ENCODE data around the gene SCAP.

The SCAP gene

DNA sequence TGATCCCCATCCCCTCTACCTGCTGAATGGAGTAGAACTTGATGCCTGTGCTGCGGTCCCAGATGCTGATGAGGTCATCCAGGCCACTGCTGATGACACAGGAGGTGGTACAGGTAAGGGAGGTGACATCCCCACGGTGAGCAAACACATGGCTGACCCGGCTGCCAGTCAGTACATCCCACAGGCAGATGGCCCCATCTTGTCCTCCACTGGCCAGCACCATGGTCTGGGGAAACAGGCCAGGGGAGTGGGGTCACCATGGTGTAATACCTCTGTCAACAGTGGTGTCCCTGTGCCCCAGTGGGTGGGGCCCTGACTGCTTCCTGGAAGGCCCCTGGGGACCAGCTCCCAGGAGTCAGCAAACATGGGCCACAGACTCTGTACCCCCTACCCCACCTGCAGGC, 61.6 kb downstream of the SCAP start:
- DNase-seq (ENCODE audit: low spot score): peak; percentile 13

DNA sequence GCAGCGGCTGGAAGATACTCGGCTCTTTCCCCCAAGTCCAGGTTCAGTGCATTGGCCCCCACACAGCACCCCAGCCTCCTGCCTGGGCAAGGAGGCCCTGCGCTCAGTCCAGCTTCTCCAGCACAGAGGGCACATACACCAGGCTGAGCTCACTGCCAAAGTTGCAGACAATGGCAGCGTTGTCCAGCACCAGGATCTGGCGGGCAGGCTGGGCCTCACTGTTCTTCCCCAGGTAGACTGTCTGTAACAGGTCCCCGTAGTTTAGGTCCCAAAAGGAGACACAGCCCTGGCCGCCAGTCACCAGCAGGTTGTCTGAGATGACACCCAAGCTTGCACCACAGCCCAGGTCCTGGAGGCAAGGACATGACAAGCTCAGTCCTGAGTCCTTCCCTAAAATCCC, 62.0 kb downstream of the SCAP start:
- peak; percentile 9 for DNase-seq (ENCODE audit: low spot score)

DNA sequence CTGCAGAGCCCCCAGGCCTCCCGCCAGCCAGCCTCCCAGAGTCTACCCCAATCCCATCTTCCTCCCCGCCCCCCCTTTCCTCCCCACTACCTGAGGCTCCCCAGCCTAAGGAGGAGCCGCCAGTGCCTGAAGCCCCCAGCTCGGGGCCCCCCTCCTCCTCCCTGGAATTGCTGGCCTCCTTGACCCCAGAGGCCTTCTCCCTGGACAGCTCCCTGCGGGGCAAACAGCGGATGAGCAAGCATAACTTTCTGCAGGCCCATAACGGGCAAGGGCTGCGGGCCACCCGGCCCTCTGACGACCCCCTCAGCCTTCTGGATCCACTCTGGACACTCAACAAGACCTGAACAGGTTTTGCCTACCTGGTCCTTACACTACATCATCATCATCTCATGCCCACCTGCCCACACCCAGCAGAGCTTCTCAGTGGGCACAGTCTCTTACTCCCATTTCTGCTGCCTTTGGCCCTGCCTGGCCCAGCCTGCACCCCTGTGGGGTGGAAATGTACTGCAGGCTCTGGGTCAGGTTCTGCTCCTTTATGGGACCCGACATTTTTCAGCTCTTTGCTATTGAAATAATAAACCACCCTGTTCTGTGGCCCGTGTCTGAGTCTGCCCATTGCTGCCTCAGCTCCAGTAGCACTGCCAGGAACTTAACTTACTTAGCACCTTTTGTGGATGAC, 62.8 kb downstream of the SCAP start:
- peak; percentile 25 for DNase-seq (ENCODE audit: low spot score)

DNA sequence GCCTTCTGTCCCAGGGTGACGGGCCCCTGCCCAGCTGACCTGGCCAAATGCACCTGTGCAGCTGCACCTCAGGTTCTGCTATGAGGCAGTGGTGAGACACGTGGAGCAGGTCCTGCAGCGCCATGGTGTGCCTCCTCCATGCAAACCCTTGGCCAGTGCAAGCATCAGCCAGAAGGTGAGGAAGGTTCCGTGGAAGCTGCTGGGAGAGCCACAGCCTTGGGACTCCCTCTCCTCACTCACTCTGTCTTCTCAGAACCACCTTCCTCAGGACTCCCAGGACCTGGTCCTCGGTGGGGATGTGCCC, 63.3 kb downstream of the SCAP start:
- no peak for DNase-seq (ENCODE audit: low spot score)

DNA sequence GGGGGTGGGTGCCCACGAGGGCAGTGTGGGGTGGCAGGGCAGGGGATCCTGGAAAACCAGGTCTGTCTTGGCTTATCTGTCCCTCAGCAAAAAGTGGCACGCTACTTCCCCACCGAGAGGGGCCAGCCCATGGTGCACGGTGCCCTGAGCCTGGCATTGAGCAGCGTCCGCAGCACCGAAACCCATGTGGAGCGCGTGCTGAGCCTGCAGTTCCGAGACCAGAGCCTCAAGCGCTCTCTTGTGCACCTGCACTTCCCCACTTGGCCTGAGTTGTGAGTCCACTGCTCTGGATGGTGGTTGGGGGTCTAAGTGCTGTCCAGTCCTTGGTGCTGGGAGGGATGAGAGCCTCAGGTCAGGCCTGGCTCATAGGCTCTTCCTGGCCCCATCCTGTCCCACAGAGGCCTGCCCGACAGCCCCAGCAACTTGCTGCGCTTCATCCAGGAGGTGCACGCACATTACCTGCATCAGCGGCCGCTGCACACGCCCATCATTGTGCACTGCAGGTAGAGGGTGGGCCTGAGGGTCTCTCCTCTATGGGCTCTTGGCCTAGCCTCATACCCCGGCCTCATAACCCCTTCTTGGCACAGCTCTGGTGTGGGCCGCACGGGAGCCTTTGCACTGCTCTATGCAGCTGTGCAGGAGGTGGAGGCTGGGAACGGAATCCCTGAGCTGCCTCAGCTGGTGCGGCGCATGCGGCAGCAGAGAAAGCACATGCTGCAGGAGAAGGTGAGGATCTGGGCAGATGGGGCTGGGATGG, 63.9 kb downstream of the SCAP start:
- DNase-seq (ENCODE audit: low spot score): peak; percentile 7

DNA sequence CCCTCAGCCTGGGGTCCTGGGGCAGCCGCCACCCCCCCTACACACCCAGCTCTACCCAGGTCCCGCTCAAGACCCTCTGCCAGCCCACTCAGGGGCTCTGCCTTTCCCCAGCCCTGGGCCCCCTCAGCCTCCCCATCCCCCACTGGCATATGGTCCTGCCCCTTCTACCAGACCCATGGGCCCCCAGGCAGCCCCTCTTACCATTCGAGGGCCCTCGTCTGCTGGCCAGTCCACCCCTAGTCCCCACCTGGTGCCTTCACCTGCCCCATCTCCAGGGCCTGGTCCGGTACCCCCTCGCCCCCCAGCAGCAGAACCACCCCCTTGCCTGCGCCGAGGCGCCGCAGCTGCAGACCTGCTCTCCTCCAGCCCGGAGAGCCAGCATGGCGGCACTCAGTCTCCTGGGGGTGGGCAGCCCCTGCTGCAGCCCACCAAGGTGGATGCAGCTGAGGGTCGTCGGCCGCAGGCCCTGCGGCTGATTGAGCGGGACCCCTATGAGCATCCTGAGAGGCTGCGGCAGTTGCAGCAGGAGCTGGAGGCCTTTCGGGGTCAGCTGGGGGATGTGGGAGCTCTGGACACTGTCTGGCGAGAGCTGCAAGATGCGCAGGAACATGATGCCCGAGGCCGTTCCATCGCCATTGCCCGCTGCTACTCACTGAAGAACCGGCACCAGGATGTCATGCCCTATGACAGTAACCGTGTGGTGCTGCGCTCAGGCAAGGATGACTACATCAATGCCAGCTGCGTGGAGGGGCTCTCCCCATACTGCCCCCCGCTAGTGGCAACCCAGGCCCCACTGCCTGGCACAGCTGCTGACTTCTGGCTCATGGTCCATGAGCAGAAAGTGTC, 64.7 kb downstream of the SCAP start:
- DNase-seq (ENCODE audit: low spot score): peak; percentile 9

DNA sequence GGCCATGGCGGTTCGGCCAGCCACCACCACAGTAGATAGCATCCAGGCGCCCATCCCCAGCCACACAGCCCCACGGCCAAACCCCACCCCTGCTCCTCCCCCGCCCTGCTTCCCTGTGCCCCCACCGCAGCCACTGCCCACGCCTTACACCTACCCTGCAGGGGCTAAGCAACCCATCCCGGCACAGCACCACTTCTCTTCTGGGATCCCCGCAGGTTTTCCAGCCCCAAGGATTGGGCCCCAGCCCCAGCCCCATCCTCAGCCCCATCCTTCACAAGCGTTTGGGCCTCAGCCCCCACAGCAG, 65.4 kb downstream of the SCAP start:
- DNase-seq (ENCODE audit: low spot score): no peak

DNA sequence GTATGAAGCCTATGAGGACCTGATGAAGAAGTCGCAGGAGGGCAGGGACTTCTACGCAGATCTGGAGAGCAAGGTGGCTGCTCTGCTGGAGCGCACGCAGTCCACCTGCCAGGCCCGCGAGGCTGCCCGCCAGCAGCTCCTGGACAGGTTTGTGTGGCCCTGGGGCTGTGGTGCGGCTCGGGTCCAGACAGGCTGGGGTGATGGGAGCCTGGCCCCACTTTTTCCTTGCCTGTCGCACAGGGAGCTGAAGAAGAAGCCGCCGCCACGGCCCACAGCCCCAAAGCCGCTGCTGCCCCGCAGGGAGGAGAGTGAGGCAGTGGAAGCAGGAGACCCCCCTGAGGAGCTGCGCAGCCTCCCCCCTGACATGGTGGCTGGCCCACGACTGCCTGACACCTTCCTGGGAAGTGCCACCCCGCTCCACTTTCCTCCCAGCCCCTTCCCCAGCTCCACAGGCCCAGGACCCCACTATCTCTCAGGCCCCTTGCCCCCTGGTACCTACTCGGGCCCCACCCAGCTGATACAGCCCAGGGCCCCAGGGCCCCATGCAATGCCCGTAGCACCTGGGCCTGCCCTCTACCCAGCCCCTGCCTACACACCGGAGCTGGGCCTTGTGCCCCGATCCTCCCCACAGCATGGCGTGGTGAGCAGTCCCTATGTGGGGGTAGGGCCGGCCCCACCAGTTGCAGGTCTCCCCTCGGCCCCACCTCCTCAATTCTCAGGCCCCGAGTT, 65.9 kb downstream of the SCAP start:
- DNase-seq (ENCODE audit: low spot score): peak; percentile 10

DNA sequence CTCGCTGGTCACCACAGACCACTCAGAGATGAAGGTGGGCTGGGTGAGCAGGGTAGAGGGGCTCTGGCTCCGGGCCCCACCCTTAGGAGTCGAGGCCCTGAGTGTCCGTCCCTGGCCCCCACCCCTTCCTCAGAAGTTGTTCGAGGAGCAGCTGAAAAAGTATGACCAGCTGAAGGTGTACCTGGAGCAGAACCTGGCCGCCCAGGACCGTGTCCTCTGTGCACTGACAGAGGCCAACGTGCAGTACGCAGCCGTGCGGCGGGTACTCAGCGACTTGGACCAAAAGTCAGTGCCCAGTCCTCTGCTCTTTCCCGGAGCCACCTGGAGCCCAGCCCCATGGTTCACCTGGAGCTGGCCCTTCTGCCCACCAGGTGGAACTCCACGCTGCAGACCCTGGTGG, 66.5 kb downstream of the SCAP start:
- no peak for DNase-seq (ENCODE audit: low spot score)

DNA sequence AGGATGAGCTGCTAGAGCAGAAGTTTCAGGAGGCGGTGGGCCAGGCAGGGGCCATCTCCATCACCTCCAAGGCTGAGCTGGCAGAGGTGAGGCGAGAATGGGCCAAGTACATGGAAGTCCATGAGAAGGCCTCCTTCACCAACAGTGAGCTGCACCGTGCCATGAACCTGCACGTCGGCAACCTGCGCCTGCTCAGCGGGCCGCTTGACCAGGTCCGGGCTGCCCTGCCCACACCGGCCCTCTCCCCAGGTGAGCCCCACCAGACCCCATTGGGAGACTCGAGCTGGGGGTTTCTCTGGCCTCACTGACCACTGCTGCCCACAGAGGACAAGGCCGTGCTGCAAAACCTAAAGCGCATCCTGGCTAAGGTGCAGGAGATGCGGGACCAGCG, 66.9 kb downstream of the SCAP start:
- no peak for DNase-seq (ENCODE audit: low spot score)

DNA sequence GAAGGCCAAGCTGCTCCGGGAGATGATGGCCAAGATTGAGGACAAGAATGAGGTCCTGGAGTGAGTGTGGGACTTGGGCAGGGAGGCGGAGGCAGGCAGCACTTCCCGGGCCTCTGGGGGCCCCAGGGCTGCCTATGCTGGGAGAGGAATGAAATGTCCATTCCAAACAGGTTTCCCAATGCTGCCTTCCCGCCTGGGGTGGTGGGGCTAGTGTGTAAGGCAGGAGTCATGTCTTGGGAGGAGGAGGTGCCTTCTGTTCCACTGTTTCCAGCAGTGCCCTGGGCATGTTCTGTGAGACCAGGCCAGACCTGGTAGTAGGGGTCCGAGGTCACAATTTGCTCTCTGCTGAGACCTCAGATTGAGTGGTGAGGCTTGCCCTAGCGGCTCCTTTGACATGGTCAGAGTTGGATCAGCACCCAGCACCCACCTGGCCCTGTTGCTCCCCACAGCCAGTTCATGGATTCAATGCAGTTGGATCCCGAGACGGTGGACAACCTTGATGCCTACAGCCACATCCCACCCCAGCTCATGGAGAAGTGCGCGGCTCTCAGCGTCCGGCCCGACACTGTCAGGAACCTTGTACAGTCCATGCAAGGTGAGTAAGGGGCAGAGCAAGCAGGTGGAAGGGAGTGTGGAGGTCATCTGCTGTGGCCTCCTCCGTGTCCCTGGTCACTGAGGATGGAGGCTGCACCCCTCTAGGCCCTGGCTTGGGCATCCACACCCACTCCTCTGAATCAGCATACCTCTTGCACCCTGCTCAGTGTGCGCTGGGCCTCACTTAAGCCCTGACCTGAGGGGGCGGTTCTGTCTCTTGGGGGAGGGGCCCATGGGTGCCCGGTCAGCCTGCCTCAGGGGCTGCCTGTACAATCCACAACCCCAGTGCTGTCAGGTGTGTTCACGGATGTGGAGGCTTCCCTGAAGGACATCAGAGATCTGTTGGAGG, 67.6 kb downstream of the SCAP start:
- peak; percentile 17 for DNase-seq (ENCODE audit: low spot score)

DNA sequence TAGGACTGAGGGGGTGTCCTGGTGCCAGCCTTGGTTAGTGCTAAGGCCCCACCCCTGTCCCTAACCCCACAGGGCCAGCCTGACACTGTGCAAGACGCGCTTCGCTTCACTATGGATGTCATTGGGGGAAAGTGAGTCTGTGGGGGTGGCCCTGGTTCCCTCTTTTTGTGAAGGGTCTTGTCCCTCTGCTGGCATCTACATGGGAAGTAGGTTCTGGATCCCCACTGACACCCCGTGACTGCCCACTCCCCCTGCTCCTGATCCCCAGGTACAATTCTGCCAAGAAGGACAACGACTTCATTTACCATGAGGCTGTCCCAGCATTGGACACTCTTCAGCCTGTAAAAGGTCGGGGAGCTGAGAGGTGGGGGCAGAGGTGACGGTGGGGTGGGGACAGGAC, 68.5 kb downstream of the SCAP start:
- DNase-seq (ENCODE audit: low spot score): no peak

DNA sequence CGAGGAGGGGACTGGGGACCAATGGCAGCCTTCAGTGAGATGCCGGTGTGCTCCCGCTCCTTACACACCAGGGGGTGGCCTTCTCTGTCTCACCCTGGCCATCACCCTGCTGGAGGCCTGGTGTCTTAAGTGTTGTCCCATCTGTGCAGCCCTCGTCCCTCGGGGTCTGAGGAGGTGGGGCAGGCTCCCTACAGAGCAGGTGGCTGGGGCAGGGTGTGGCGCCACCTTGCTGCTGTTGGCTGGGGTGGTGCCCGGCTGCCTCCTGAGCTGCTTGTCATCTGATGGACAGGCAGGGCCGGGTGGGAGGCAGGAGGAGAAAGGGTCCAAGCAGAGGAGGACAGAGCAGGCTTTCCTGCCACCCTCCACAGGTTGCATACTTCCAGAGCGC, 69.0 kb downstream of the SCAP start:
- no peak for DNase-seq (ENCODE audit: low spot score)

DNA sequence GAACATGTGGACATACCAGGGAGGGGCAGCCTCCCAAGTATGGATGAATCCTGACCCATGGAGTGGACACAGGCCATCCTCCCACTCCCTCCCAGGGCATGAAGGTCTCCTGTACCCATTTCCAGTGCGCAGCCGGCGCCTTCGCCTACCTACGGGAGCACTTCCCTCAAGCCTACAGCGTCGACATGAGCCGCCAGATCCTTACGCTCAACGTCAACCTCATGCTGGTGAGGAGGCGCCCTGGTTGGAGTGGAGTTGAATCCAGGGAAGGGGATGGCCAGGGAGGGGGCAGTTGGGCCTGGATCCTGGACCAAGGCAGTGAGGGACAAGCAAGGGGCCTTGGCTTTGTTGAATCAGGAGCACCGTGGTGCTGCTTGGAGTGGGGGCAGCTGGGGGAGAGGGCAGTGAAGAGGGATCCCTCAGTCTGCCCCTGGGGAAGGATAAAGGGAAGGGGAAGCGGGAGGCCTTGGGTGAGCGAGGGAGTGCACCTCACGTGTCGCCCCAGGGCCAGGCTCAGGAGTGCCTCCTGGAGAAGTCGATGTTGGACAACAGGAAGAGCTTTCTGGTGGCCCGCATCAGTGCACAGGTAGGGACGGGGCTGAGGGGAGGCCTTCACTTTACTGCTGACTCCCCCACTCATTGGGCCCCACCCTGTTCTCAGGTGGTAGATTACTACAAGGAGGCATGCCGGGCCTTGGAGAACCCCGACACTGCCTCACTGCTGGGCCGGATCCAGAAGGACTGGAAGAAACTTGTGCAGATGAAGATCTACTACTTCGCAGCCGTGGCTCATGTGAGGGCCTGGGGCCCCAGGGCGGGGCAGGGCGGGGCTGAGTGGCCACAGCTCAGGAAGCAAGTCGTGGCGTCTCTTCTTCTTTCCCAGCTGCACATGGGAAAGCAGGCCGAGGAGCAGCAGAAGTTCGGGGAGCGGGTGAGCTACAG, 69.7 kb downstream of the SCAP start:
- no peak for DNase-seq (ENCODE audit: low spot score)

DNA sequence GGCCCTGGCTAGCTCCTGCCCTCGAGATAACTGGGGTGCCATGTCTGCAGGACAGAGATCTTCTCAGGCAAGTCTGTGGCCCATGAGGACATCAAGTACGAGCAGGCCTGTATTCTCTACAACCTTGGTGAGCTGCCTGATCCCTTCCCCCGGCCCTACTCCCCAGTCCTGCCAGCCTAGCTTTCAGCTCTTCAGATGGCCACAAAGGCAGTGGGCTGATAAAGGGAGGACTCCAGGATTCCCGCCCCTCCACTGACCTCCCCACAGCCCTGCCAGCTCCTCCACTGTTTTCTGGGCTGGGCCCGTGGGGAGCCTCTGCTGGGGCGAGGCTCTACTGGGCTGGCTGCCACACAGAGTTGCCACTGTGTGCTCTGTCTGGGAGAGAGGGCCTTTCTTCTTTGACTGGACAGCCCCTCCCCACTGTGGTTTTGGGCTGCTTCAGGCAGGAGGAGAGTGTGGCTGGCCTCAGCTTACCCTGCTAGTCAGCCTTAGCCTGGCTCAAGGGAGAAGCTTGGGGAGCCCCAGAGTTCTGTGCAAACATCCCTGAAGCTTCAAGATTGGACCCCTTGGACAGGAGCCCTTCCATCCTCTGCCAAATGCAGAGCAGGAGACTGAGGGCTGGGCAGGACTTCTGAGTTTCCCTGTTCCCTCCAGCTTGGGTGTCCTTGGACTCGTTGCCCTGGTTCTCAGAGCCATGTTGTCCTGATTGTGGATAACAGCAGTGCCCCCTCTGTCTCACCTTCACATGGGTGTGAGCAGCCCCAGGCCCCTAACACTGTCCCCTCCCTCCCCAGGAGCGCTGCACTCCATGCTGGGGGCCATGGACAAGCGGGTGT, 70.6 kb downstream of the SCAP start:
- DNase-seq (ENCODE audit: low spot score): peak; percentile 50

DNA sequence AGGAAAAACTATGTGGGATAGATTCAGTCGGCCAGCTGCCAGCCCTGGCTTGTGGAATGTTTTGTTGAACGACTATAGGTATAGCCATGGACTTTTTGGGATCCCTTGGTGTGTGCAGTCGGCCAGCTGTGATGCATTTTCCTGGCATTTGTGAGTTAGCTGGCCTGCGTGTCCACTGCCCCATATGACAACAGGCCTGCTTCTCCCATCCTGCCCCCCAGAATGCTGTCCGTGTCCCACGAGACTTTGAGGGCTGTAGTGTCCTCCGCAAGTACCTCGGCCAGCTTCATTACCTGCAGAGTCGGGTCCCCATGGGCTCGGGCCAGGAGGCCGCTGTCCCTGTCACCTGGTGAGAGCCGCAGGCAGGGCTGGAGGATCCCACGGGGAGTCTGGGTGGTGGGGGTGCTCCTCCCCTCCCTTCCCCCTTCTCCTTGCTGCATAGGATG, 71.3 kb downstream of the SCAP start:
- DNase-seq (ENCODE audit: low spot score): peak; percentile 21

DNA sequence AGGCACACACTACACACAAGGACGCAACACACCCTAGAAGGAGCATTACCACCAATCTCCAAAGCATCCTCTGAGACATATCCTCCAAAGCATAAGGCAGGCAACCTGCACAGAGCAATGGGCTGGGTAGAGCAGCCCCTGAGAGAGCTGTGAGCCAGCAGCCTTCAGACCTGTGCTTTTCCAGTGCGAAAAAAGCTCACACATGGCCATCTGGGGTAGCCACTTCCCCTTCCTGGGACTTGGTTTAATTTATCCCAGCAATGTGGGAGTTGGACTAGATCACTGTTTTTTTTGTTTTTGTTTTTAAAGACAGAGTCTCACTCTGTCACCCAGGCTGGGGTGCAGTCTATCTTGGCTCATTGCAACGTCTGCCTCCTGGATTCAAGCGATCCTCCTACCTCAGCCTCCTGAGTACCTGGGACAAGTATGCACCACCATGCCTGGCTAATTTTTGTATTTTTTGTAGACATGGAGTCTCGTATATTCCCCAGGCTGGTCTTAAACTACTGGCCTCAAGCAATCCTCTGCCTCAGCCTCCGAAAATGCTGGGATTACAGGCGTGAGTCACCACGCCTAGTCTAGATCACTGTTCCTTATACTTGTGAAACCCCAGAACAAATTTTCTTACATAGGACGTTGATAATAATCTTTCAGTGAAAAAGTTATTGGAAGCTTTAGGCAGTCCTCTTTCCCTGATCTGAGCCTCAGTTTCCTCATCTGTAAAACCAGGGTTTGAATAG, 76.0 kb downstream of the SCAP start:
- no peak for DNase-seq (ENCODE audit: low spot score)

DNA sequence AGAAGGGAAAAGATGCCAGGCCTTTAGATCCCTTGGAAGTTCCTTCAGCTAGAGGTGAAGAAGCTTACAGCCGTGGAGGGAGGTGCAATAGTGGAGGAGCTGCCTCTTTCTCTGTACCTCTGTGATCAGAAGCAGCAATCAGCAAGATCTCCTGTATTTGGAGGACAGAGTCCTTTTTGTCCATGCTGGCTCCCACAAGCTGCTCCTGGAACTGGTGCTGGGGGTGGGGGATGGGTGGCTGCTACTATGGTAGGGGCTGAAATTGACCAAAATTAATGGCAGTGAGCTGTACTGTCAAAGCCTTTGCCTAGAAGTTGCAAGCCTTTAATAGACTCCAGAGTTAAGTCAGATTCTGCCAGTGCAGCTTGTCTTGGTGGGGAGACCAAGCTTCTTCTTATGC, 76.7 kb downstream of the SCAP start:
- no peak for DNase-seq (ENCODE audit: low spot score)

DNA sequence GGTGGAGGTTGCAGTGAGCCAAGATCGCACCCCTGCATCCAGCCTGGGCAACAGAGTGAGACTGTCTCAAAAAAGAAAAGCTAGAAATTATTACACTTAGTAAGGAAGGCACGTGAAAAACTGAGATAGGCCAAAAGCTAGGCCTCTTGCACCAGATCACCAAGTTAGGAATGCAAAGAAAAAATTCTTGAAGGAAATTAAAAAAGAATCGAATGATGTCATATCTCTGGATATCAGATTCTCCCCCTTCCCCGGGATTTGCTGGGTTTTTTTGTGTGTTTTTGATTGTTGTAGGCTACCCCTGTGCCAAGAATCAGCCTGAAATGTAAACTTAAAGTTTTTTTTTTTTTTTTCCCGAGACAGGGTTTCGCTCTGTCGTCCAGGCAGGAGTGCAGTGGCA, 77.5 kb downstream of the SCAP start:
- DNase-seq (ENCODE audit: low spot score): peak; percentile 35

All from AG08396 (cell line).